Stimulated activated CD8-positive, alpha-beta memory T cell treated with anti-CD3 and anti-CD28 coated beads, Interleukin-12 subunit alpha, Interleukin-12 subunit beta, amount 100 ng/mL, for 24 hours (primary cell): Measurements from ENCODE around the gene TTC13.
"Not testable (repeated sequence)": the region's sequence is repeated elsewhere in the genome, so short reads cannot be mapped to it uniquely, and the experiment has no call there.

Experiments used
- DNase-seq: peaks from one replicate; pipeline ENCODE4 v3.0.0-alpha.2; 2020; ENCODE audit errors: extremely low read depth

TTC13 gene

GRCh38 chr1:230992100-230992774, 13.6 kb upstream of the TTC13 start:
- no peak for DNase-seq

GRCh38 chr1:230987448-230987847, 8.8 kb upstream of the TTC13 start:
- no peak for DNase-seq

GRCh38 chr1:230986976-230987375, 8.3 kb upstream of the TTC13 start:
- DNase-seq: no peak

- DNase-seq: no peak
Observed at GRCh38 chr1:230985711-230986110, 7.0 kb upstream of the TTC13 start.

GRCh38 chr1:230984622-230985515, 6.2 kb upstream of the TTC13 start:
- not testable (repeated sequence) for DNase-seq

DNA sequence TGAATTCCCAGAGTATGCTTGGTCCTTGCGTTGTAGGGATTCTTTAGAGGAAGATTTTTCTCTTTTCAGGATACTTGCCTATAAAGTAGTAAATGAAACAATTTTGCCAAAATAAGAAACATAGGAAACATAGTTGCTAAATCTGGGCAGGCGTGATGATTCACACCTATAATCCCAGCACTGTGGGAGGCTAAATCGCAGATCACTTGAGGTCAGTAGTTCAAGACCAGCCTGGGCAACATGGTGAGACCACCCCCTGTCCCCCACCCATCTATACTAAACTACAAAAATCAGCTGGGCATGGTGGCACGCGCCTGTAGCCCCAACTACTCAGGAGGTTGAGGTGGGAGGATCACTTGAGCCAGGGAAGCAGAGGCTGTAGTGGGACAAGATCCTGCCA, 5.2 kb upstream of the TTC13 start:
- DNase-seq: no peak

DNA sequence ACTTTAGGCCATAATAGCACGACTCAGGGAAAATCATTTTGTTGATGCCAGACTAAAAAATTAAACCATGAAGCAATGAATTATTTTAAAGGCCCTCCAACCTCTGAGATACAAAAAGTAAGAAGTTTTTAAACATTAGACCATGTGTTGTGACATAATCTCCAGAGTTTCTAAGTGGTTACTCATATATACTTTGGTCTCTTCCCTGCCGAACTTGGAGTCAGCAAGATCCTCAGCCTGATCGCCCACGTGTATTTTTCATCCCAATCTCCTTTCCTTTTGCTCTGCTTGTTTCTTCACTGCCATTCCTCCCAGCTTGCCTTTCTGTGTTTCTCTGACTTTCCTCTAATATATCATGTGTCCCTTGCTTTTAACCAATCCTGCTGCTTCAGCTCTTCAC, 4.0 kb upstream of the TTC13 start:
- no peak for DNase-seq

DNA sequence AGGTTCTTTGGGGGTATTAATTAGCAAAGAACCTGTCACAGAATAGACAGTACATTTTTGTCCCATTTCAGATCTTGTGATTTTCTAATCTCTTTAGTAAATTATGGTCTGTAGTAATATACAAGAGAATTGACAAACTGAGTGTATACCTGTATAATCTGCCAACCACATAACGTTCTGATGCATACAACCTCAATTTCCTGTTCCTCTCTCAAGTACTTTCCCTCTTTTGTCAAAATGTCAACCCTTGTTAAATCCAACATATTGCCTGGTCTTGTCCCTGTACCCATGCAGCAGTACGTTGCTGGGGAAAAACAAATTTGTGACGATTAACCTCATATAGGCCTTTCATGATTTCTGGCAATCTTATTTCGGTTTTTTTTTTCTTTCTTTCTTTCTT, 1.3 kb upstream of the TTC13 start:
- no peak for DNase-seq

GRCh38 chr1:230979389-230979716, 692 bp upstream of the TTC13 start:
- DNase-seq: no peak

DNA sequence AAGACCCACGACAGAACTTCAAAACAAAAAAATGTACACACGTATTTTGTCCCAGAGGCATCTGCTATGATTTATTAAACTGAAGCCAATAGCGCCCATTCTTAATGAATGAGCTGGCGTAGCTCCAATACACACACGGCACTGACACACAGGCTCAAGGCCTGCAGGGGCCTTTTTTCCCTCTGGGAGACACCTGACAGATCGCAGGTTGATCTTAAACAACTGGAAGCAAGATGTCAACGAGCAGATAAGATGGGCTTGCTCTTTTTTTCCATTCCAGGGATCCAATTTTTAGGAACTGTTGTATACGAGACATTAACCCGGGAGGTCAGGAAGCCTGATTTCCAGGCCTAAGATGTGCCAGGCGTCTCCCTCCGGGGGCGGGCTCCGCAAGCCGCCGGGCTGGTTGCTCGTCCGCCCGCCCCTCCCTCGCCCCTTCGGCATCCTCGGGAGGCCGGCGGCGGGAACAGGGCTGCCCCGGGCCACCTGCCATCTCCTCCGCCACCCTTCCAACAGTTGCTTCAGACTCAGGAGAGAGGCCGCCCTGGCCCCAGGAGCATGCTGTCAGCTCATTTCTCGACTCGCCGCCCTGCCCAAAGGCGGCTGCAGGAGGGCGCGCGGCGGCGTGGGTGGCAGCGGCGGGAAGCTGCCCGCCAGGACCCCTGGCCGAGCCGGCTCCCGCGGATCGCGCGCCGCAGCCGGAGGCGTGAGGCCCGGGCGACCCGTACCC, 735 bp downstream of the TTC13 start:
- peak; percentile 2 for DNase-seq

DNA sequence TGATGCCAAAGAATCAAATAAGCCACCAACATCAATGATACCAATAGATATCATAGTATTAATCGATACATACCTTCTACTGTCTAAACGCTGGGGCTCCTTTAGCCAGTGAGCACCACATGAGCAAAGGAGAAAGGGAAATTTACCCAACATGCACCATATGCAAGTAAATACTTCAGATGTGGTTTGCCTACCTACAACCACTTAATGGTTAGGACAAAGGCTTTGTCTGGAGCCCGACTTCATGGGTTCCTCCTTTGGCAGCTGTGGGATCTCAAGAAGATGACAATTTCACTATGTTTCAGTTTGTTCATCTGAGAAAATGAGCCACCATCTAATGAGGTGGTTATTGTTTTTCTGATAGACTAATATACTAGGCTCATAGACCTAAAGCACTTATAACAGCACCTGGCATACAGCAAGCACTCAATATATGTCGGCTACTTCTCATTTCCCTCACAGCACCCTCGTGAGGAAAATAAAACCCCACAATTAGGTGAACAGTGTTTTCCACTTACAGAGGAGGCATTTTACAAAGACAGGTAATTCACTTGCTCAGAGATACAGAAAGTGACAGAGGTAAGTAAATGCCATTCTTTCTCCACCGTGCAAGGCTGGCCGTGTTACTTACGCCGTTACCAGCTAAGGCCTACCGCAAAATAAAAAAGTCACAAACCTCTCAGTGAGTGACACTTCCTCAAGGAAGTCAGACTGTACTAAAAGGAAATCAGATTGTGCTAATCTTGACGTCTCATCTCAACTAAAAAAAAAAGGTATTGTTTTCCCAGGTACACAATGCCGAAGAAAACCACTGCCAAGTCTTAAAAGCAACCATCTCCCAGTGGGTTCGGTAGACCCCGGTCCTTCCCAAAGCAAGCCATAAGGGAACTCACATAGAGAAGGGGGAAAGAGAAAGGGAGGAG, 1.6 kb downstream of the TTC13 start:
- DNase-seq: no peak

DNA sequence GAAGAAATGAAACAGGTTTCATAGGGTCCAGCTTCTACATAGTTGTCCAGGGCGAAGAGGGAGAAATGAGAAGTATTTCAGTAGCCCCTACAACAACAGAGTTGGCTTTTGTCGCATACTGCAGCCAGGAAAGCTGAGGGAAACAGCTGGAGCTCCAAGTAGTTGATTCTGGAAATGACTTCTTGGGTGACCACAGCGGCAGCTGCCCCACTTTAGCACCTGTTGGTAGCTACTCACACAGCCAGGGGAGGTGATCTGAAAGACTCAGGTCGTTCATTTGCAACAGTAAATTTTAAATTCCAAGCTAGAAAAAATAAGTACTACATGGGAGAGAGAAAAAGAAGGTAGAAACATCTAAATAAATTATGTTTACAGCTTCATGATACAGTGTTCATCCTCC, 2.3 kb downstream of the TTC13 start:
- DNase-seq: no peak

DNA sequence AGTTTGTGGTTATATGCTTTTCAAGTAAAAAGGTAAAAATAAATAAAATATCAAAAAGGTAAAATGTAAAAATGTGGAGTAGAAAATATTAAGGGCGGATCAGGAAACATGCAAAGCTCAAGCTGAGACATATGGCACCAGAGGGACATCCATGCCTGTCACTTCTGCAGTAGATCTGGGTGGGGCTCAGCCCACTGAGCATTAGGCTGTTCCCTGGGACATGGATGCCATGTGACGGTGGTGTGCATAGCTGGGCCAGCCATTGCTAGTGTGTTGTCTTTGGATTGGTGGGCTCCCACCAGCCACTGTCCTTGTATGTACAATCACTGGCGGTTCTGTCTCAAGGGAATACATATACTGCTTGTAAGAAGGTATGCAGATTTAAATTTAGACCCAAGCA, 3.0 kb downstream of the TTC13 start:
- DNase-seq: no peak

DNA sequence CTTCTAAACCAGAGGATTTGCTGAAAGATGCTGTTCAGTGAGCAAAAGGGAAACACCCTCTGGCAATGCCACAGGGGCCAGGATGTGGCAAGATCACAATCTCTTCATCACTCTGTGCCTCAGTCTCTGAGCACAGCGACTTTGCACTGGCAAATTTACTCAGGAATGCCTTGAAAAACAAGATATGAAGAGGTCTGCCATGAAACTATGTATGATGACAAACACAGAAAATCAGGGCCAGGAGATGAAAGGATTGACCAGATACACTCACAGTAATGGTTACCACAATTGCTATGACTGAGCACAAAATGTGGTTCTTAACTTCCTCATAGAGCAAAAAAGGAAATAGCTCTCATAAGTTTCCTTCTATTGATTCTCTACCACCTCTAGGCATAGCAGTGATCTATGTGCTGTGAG, 5.8 kb downstream of the TTC13 start:
- DNase-seq: peak; percentile 12

GRCh38 chr1:230971771-230972170, 6.9 kb downstream of the TTC13 start:
- DNase-seq: no peak

DNA sequence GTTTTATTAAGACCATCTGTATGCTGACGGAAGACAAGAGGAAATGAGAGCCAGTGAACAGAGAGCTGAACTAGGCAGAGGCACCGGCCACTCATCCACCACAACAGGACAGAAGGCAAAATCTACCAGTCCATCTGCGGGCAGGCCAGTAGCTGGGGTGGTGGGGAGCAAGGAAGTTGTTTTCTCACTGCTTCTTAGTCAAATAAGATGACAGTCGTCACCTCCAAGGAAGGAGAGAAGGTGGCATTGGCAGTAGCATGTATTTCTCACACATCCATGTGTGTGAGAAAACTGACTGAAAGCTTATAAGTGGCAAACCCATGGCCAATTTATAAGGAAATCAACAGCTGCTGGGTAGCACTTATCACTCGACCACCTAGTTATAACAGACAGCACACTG, 8.2 kb downstream of the TTC13 start:
- DNase-seq: no peak

DNA sequence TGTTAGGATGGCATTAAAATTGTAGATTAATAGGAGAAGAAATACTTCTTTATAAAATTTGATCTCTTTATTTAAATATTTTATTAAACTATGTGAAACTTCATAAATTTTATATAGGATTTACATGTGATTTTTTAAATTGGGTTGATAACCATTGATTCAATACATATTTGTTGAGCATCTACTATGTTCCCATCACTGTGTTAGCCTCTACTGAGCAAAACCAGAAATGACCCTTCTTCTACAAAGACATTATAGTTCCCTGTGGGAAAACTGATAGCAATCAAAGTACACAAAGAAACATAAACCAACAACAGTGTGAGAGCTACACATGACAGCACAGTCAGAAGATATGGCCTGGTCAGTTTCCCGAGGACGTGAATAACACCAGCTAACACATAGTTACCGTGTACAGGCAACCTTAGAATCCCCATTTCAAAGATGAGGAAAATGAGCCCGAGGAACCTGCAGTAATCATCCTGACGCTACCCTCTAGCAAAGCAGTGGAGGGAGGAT, 12.2 kb downstream of the TTC13 start:
- no peak for DNase-seq

DNA sequence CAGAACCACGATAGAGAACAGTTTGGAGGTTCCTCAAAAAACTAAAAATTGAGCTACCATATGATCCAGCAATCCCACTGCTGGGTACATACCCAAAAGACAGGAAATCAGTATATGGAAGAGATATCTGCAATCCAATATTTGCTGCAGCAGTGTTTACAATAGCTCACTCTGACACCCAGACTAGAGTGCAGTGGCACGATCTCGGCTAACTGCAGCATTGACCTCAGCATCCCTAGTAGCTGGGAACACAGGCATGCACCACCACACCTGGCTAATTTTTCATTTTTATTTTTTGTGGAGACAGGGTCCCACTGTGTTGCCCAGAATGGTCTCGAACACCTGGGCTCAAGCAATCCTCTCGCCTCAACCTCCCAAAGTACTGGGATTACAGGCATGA, 13.1 kb downstream of the TTC13 start:
- DNase-seq: no peak

- DNase-seq: no peak
Observed at GRCh38 chr1:230964896-230965295, 13.8 kb downstream of the TTC13 start.

GRCh38 chr1:230958370-230958769, 20.3 kb downstream of the TTC13 start:
- no peak for DNase-seq

DNA sequence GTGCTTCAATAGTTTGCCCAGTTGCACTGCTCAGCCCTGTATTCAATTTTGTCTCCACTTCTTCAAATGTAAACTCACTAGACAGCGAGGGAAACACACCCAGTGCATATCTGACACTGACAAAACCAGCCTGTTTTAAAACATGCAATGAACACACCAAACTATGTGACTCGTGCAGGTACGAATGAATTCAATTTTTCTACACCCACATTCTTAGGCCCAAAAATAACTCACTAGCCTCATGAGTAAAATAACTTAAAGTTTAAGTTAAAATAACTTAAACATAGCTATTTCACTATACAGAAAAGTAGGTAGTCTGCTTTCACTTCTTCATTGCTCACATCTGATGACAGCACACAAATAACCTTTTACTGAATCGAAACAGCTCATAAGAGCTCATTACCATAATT, 21.1 kb downstream of the TTC13 start:
- no peak for DNase-seq
